HG02884 (cell line): ENCODE data around the gene NRIP1.

Experiments
- ATAC-seq: cut with Tn5 transposase; IDR thresholded peaks from one replicate; pipeline ENCODE4 v1.9.1; 2021; ENCODE audit warnings: mild to moderate bottlenecking, moderate library complexity; ENCODE audit not compliant: unreplicated experiment

NRIP1 gene

GRCh38 chr21:15064576-15065391 is at the start of gene NRIP1:
TSS of gene NRIP1 (minus strand) at chr21:15065000. CDS start at chr21:14968192, 96,808 bp downstream.
- peak; percentile 70 for ATAC-seq

- ATAC-seq = no peak
These were observed 48.1 kb upstream of the NRIP1 start for GRCh38 chr21:15112858-15113257.

- ATAC-seq = no peak
These were observed 44.0 kb upstream of the NRIP1 start for GRCh38 chr21:15108801-15109200.

DNA sequence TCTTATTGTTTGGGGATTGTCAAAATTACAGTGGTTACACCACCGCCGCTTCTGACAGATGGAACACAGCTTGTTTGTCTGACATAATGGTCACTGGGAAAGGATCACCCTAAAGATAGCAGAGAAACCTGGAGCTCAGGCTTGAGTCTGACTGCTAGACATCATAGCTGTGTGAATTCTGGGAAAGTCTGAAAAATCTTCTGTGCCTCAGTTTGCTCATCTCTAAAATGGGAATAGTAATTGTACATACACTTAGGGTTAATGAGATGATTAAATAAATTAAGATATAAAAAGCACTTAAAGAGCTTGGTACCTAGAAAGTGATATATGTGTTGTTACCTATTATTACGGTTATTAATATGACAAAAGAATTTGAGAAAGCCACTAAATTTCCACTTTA is 39.7 kb upstream of the NRIP1 start:
- no peak for ATAC-seq

DNA sequence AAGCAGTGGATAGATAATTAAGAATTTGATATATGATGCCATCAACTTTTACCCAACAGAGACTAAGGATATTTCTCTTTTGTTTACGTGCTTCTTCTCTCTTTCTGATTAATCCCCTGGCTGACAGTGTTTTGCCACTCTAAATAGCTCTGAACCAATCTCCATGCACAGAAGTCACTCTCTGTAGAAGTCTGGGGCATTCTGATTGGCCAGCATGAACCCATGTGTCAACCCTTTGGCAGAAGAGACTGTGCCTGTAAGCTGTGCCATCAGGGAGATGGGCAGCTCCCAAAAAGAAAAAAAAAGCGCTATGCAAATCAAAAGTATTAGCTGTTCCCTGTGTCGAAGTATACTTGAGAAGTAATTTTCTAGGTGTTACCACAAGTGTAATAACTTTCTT is 34.1 kb upstream of the NRIP1 start:
- ATAC-seq = no peak

- no peak for ATAC-seq
These were observed 33.4 kb upstream of the NRIP1 start for GRCh38 chr21:15098181-15098580.

DNA sequence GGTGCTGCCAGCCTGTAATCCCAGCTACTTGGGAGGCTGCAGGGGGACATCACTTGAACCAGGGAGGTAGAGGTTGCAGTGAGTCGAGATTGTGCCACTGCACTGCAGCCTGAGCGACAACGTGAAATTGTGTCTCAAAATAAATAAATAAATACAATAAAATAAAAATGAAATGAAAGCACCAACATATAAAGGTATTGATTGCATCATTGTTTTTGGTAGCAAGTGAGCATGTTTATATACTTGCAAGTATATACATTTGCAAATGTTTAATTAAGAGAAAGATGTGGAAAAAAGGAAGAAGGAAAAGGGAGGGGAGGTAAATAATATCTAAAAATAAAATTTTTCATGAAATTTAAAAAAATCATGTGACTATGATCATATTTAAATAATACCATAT is 32.8 kb upstream of the NRIP1 start:
- no peak for ATAC-seq

DNA sequence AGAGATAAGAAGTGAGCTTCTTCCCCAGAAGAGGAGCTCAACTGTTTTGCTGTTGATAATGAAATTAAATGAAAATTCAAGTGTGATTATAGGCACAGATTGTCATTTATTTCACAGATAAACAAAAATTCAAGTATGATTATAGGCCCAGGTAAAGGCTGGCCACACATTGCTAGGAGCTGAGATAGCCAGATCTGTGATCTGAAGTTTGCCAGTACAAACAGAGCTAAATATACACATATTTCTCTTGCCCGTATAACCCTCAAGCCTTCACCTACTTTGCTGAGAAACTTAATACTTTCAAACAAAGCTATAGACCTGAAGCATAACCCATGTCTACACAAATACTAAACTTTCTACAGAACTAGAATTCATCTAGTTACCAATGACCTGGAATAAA is 31.3 kb upstream of the NRIP1 start:
- no peak for ATAC-seq

- no peak for ATAC-seq
These were observed 30.5 kb upstream of the NRIP1 start for GRCh38 chr21:15095326-15095725.

DNA sequence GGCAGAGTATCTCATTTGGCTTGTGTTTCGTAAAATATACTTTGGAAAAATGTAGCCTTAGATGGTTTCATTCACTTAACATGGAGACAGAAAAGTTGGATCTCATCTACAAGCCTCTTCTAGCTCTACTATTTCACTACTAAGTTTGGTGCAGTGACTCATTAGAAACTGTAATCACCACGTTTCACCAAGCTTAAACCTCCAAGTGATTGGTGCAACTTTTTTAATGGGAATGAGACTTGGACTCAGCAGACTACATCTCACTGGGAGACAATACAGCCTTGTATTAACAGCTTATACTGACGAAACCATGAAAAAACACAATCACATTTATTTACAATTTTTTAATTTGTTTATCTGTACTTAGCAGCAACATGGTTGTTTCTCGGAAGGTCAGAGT is 29.9 kb upstream of the NRIP1 start:
- ATAC-seq = no peak

DNA sequence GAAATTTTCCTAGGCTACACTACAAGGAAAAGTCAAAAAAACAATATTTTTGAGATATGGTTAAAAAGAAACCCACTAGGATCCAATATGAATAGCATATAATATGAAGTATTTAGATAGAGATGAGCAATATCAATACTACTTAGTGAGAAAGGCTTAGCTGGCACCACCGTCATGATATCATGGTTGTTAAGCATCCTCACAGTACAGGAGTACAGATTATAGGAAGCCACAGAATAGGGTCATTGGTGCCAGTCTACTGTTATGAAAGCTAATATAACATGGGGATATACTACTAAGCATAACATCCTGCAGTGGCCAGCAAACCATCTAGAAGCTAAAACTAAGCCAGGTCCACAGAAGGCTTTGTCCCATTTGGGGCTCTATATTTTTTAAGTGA is 28.4 kb upstream of the NRIP1 start:
- no peak for ATAC-seq

GRCh38 chr21:15092745-15093144 is 27.9 kb upstream of the NRIP1 start:
- ATAC-seq = no peak

DNA sequence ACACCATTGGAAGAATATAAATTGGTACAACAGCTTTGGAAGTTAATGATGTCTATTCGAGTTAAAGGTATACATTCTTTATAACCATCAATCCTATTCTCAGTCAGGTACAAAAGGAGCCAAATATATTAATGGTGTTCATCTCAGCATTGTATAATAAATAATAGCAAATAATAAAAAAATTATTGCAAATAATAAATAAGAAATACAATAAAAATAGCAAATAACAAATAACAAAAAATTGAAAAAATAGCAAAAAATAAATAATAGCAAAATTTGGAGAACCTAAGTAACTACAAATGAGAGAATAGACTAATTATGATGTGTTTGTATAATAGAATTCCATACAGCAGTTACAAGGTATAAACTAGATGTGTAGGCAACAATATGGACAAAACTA is 25.6 kb upstream of the NRIP1 start:
- no peak for ATAC-seq

- ATAC-seq = no peak
These were observed 23.7 kb upstream of the NRIP1 start for GRCh38 chr21:15088488-15088887.

GRCh38 chr21:15084668-15085067 is 19.9 kb upstream of the NRIP1 start:
- no peak for ATAC-seq

DNA sequence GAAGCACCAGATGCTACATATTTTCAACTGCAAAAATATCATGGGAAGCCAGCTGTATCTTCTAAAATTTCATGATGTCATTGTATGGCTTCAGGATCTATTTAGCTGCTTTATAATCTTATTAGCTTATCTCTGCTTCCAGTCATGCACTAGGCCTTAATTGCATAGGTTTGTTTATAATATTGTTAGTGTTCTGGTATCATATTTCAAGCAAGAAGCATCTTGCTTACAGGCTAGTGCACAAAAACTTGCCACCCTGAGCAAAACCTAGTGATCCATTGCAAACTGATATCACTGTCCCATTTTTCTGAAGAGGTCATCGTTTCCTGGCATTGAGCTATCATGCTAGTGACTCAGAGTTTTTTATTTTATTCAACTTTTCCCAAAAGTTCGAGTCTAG is 15.7 kb upstream of the NRIP1 start:
- no peak for ATAC-seq

- no peak for ATAC-seq
These were observed 14.5 kb upstream of the NRIP1 start for GRCh38 chr21:15079269-15079668.

DNA sequence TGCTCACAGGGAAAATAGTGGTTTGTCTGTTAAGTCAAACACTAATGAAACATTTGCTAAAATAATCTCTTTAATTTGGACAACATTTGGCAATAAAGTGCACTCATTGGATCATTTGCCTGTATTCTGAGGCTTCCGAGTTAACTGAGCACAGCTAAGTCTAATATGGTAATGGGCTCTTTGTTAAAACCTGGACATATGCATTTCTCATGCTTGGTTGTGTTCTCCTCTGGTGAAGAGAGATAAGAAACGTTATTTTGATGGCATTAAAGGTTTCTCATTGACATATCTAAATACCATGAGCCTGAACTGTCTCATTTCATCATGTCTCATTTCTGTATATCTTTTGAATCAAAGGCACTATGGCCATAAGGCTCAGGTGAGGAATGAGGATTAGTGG is 13.4 kb upstream of the NRIP1 start:
- ATAC-seq = no peak

- no peak for ATAC-seq
These were observed 12.8 kb upstream of the NRIP1 start for GRCh38 chr21:15077529-15078145.

DNA sequence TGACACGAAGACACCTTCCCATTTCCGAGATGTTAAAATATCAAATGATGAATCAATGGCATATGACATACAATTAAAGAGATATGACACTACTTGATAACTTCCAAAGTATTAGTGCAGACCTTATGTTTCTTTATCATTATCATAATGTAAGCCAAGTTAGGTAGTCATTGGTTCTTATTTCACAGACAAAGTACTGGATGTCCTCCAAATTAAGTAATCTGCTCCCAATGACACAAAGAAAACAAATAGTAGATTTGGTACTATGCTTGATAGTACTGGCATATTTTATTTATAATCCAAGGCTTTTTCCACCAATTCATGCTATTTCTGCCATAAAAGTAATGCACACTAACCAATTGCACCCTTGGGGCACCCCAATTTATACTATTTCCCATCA is 11.9 kb upstream of the NRIP1 start:
- no peak for ATAC-seq

DNA sequence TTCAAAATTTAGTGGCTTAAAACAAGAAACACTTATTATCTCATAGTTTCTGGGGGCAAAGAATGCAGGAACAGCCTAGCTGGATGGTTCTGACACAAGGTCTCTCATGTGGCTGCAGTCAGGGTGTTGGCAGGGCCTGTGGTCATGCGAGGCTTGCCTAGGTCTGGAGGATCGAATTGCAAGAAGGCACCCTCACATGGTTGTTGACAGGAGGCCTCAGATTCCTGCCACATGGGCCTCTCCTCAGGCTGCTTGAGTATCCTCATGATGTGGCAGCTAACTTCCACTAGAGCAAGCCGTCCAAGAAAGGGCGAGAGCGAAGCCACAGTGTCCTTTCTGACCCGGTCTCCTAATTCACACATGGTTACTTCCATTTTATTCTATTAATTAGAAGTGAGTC is 6.2 kb upstream of the NRIP1 start:
- ATAC-seq = no peak

GRCh38 chr21:15066123-15066575 is 1.3 kb upstream of the NRIP1 start:
- ATAC-seq = no peak
